ENCODE data around the gene NLGN4X.

The NLGN4X gene

GRCh38 chrX:5842601-5843000 lies 386.1 kb downstream of the NLGN4X start:
- no peak for DNase-seq
